GM12891 (cell line): Measurements from ENCODE around the gene ARFIP1.

Source experiments
- DNase-seq: peaks from one replicate; pipeline ENCODE4 v3.0.0; 2011; ENCODE audit warnings: low spot score; ENCODE audit not compliant: insufficient read length
- FAIRE-seq: peaks from 2 replicates; lab custom pipeline; 2011; peaks lifted over from hg19 to GRCh38; lab: Jason Lieb, UNC
- PAX5 ChIP-seq: IDR thresholded peaks from 2 replicates; pipeline ENCODE4 v1.6.1; 2011; ENCODE audit warnings: low read length, moderate library complexity, mild to moderate bottlenecking; ENCODE audit not compliant: insufficient read depth, severe bottlenecking
- POLR2A ChIP-seq: IDR thresholded peaks from 2 replicates; pipeline ENCODE4 v1.6.1; 2011; ENCODE audit warnings: low read depth, low read length, control low read depth
- POLR2AphosphoS5 ChIP-seq: IDR thresholded peaks from 2 replicates; pipeline ENCODE4 v1.6.1; 2011; ENCODE audit warnings: low read depth, low read length, control low read depth
- POU2F2 ChIP-seq: IDR thresholded peaks from 2 replicates; pipeline ENCODE4 v1.6.1; 2011; ENCODE audit warnings: low read depth, mild to moderate bottlenecking, control low read depth, low read length, moderate library complexity
- SPI1 ChIP-seq: IDR thresholded peaks from 2 replicates; pipeline ENCODE4 v1.6.1; 2011; ENCODE audit warnings: low read depth, low read length, control low read depth
- TAF1 ChIP-seq: IDR thresholded peaks from 2 replicates; pipeline ENCODE4 v1.6.1; 2011; ENCODE audit warnings: low read depth, low read length, control low read depth

The ARFIP1 gene

DNA sequence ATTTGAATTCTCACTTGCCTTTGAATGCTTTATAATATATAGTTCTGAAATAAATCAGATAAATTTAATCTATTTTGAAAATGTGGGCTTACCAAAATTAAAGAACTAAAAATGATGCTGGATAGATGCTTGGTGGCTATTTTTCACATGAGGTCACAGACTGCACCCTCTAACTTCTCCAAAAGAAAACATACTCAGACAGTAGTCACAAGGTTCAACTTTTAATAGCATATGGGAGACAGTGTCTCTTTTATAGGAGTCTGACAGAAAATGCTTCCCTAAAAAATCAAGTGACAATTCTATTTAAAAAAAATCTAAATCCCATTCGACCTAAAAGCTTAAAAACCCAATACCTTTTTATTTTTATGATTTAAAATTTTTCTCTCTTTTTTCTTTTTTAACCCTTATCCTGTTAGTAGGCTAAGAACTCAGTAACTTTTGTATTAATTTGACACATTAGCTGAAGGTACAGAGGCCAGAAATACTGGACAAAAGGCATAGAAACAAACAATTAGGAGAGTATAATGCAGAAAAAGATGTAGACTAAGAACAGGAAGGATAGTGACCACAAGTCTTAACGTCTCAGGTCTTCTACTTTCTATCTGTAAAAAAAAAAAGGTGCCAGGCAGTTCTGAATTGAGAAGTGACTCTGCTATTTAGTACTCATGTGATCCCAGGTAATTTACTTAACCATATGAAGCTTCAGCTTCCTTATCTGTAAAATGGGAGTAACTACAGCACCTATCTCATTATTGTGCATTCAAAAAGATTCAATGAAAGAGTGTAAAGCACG, 7.8 kb upstream of the ARFIP1 start:
- DNase-seq (no peak), FAIRE-seq (no peak)
- TF ChIP-seq PAX5 = no peak
- no peak for TF ChIP-seq TAF1
- TF ChIP-seq POLR2A = no peak
- no peak for TF ChIP-seq SPI1
- TF ChIP-seq POU2F2 = no peak

DNA sequence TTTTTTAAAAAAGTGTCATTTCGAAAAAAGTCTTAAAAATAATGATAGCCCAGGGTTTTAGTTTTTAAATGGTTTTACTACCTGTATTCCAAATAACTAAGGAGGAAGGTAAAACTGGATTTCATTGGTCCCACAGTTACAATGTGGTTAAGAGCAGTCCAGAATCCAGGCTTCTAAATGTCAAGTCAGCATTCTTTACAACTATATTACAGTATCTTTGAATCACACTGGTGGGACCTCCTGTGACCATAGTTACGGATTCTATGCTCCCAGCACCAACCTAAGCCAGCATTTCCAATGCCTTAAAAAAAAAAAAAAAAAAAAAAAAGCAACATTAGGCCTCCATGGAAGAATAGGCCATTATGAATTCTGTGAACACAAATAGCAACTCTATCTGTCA, 6.4 kb upstream of the ARFIP1 start:
- no peak for DNase-seq
- no peak for TF ChIP-seq PAX5
- no peak for TF ChIP-seq SPI1
- no peak for TF ChIP-seq TAF1
- no peak for TF ChIP-seq POLR2AphosphoS5
- no peak for FAIRE-seq

DNA sequence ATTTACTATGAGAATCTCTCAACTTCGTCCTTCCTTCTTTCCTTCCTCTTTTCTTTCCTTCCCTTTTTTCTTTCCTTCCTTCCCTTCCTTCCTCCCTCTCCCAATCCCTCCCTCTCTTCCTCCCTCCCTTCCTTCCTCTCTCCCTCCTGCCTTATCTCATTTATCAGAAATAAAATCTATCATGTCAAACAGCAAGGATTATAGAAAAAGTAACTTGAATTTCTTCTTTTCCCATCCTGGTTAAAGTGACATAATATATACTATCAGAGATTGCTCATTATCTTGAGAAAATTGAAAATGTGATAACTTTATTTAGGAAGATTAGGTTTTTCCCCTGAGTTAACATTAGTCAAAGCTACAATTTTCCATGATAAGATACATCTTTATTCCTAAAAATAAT, 5.8 kb upstream of the ARFIP1 start:
- DNase-seq (no peak), FAIRE-seq (no peak)
- TF ChIP-seq SPI1 = no peak
- no peak for TF ChIP-seq TAF1
- TF ChIP-seq POLR2A = no peak
- TF ChIP-seq POLR2AphosphoS5 = no peak
- no peak for TF ChIP-seq PAX5

DNA sequence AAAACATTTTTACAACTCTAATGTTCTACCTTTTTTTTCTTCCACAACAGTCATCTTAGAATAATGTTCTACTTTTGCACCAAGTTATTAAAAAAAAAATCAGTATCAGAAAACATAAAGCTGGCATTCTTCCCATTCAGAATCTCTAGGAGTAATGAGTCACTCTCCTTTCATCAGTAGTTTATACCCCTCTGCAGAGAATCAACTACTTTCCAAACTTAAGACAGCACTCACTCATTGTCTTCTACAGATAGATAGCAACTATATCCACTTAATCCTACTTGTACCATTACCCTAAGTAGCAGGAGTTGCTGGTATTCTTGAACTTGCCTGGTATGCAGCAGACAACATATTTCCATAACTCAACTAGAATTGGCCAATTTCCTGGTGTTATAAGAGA, 3.4 kb upstream of the ARFIP1 start:
- DNase-seq = no peak
- no peak for FAIRE-seq
- TF ChIP-seq TAF1 = no peak
- TF ChIP-seq POU2F2 = no peak
- TF ChIP-seq POLR2AphosphoS5 = no peak
- no peak for TF ChIP-seq SPI1
- TF ChIP-seq PAX5 = no peak
- no peak for TF ChIP-seq POLR2A

DNA sequence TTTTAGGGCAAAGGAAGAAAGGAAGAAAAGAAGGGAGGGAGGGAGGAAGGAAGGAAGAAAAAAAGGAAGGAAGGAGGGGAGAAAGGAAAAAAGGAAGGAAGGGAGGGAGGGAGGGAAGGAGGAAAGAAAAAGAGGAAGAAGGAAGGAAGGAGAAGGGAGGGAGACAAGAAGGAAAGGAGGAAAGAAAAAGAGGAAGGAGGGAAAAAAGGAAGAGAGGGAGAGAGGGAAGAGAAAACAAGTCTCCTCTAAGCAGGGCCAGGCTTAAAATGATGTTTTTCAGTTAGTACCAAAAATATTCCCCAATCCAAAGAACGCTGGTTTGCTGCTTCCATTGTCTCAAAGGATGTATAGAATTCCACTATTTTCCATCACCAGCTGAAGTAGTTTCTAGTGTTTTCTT, 2.3 kb upstream of the ARFIP1 start:
- TF ChIP-seq SPI1 (no peak), POU2F2 (no peak), POLR2A (no peak), POLR2AphosphoS5 (no peak), PAX5 (no peak), TAF1 (no peak)
- FAIRE-seq (no peak), DNase-seq (no peak)

DNA sequence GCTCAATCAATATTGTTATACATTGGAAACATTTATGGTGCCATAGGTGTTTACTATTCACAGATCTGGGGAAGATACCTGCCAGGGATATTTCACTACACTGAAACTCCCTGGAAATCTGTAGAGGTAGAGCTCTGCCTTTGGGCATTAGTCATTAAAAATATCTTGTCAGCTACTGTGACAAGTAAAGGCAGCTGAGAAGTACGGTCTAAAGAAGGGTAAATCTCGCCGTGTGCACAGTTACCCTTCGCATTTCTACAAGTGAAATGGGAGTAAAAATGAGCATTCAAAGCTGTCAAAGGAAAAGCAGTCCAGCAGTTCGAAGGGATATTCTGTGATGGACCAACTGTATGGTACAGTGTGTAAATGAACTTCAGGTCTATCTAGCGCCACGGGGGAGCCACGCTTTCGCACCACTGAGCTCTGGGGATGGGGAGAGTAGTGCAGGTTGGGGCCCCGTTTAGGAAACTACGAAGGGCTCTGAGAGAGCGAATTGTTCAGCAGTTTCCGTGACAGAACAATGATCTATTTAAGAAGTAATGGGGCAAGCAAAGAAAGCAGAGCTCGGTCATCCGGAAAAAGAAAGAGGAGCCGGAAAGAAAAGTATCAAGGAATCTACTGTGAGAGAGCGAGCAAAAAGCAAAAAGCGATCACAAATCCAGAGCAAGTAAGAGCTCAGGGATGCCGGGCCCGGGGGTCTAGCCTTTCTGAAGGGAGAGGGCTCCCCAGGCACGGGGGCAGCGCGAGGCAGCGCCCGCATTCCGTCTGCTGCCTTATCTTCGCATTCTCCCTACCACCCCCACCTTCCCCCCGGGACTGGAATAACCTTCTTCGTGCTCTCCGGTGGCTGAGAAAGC, 870 bp upstream of the ARFIP1 start:
- TF ChIP-seq SPI1 (no peak), TAF1 (no peak), POU2F2 (no peak), POLR2A (no peak), PAX5 (no peak), POLR2AphosphoS5 (no peak)
- peak; percentile 13 for DNase-seq
- FAIRE-seq = peak; percentile 77

DNA sequence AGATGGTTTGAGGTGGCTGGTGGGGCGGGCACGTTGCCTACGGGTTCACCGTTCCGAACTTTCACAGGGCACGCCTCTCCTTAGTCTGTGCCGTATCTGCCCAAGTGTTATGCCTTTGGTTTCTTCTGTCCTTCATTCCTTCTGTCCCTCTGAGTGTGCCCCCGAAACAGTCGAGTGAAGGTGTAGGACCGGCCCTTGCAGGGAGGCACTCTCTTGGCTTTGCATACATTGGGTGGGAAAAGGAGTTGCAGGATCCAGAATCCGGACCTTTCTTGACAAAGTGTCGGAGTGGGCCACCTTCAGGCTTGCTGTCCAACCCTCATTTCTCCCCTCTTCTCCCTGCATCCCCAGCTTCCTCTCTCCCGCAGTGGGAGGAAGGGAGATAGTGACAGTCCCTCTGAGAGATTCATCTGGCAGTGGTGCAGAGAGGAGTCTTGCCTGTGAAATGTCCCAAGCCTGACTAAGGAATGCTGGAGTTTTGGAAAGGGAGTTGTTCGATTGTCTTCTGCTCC, 569 bp downstream of the ARFIP1 start:
- TF ChIP-seq PAX5 (no peak), POU2F2 (no peak), TAF1 (no peak), POLR2A (no peak), POLR2AphosphoS5 (no peak), SPI1 (no peak)
- no peak for FAIRE-seq
- DNase-seq = no peak

DNA sequence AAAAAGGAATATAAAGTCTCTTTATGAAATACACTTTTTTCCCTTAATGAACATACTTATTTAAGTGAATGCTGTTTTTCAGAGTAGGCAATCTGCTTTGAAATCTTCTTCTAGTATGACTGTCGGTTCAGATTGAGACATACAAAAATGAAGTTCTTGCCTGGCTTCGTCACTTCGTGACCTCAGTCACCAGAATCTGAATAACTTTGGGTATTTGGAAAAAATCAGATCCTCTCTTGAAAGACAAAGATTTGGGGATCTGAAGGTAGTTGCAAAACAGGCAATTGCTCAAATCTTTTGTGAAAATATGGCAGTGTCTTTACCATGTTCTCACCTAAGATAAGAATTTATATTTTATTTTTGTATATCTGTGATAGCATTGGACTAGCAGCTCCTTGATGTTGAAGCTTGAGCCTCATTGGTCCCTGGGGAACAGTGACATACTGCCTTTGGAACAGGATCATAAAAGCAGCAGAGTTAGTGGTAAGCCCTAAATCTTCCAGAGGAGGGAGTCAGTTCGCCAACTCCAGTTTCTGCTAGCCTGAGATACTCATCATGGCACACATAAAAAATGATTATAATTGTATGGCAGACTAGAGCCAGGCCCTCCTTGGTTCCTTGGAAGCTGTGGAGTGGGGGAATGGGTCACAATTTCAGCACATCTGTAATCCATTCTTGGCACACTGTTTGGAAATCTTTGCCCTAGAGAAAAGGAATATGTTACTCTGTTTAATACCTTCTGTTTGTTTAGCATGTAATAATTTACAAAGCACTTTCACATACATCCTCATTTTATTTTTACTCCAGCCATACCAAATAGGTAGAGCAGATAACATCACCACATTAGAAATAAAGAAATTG, 5.0 kb downstream of the ARFIP1 start:
- no peak for TF ChIP-seq SPI1
- no peak for TF ChIP-seq PAX5
- no peak for TF ChIP-seq POLR2A
- no peak for TF ChIP-seq POU2F2
- TF ChIP-seq TAF1 = no peak
- TF ChIP-seq POLR2AphosphoS5 = no peak
- FAIRE-seq (no peak), DNase-seq (no peak)

DNA sequence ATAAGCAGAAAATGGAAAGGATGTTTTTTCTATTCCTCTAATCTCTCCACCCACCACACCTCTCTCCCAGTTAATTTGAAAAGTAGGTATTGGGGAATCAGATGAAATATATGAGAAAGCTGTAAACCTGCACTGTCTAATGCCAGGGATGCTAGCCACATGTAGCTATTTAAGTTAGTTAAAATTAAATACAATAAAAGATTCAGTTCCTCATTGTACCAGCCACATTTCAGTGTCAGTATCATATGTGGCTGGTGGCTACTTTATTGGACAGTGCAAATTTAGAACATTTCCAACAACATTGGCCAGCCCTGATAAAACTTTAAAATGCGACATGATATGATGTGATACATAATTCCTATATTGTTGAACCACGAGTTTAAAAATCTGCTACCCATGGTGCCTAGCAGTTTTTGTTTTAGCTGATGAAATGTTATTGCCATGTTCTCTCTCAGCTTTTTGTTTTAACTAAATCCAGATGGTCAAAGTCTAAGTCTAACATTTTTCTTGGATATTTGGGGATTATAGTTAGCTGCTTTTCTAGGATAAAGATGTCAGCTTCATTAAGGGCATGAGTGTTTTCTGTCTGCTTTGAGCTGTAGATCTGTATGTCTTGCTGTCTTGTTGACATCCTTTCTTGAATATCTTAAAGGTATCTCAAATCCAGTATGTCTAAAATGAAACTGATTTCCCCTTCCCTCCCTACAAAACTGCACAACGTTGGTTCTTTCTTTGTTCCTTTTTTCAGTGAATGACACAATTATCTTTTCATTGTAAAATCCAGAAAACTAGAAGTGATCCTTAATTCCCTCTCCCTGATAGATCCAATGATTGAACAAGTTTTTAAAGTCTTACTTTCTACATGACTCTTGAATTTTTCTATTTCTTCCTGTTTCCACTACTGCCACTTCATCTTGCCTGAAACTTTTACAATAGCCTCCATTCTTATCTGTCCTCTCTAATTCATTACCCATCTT, 6.2 kb downstream of the ARFIP1 start:
- DNase-seq = no peak
- FAIRE-seq = peak; percentile 82
- TF ChIP-seq POU2F2 = no peak
- TF ChIP-seq SPI1 = peak; percentile 82
